Stimulated activated effector memory CD8-positive, alpha-beta T cell treated with anti-CD3 and anti-CD28 coated beads, Interleukin-12 subunit alpha, Interleukin-12 subunit beta, amount 100 ng/mL, for 72 hours (primary cell): ENCODE measurements around the gene TERC.

Experiments used
- ATAC-seq: fragments of 150-1000 bp; cut with Tn5 transposase; 2 replicates; pipeline ENCODE4 v1.10.0; 2021
- DNase-seq, 2 donors: peaks; one replicate each; pipeline ENCODE4 v3.0.0; 2021 to 2022; ENCODE audit warnings: low spot score in 2 of 2
- H3K27ac Mint-ChIP-seq: one replicate; pipeline ENCODE4 v1.8.0; 2022; ENCODE audit warnings: mild to moderate bottlenecking, mixed read lengths
- H3K36me3 Mint-ChIP-seq: one replicate; pipeline ENCODE4 v1.8.0; 2022; ENCODE audit warnings: mild to moderate bottlenecking, mixed read lengths
- H3K4me1 Mint-ChIP-seq: one replicate; pipeline ENCODE4 v1.8.0; 2022; ENCODE audit warnings: mixed read lengths
- H3K4me3 Mint-ChIP-seq: one replicate; pipeline ENCODE4 v1.8.0; 2022; ENCODE audit warnings: mild to moderate bottlenecking, mixed read lengths
- H3K9me3 Mint-ChIP-seq: one replicate; pipeline ENCODE4 v1.8.0; 2022; ENCODE audit warnings: mixed read lengths

The TERC gene

GRCh38 chr3:169764882-169765612 lies at the start of gene TERC:
TSS of gene TERC (minus strand) at chr3:169765060.
- peak in 1 of 2 donors; percentile 93 for DNase-seq
- peaks cover 26% of the 10 kb centered on the region for H3K4me1 Mint-ChIP-seq
- H3K27ac Mint-ChIP-seq = peak within 1 kb of the TSS; percentile 96
- peak within 1 kb of the TSS; percentile 86 for H3K4me3 Mint-ChIP-seq
- ATAC-seq = peak; percentile 88
- peaks cover 18% of the 10 kb centered on the region for H3K36me3 Mint-ChIP-seq
- H3K9me3 Mint-ChIP-seq = no peaks in the 10 kb centered on the region

GRCh38 chr3:169813757-169814517 lies 49.1 kb upstream of the TERC start:
- DNase-seq (peak; percentile 42 to 82), ATAC-seq (peak; percentile 90)
- peaks cover 8% of the 10 kb centered on the region for H3K9me3 Mint-ChIP-seq
- peak overlapping the region; percentile 77 for H3K4me3 Mint-ChIP-seq
- peaks cover 5% of the 10 kb centered on the region for H3K36me3 Mint-ChIP-seq
- H3K27ac Mint-ChIP-seq = peak overlapping the region; percentile 67
- peaks cover 24% of the 10 kb centered on the region for H3K4me1 Mint-ChIP-seq

GRCh38 chr3:169813278-169813677 lies 48.4 kb upstream of the TERC start:
- no peak for DNase-seq
- H3K4me3 Mint-ChIP-seq = peak overlapping the region; percentile 77
- ATAC-seq = no peak
- peaks cover 5% of the 10 kb centered on the region for H3K36me3 Mint-ChIP-seq
- H3K4me1 Mint-ChIP-seq = peaks cover 24% of the 10 kb centered on the region
- peak overlapping the region; percentile 80 for H3K27ac Mint-ChIP-seq
- peaks cover 8% of the 10 kb centered on the region for H3K9me3 Mint-ChIP-seq

GRCh38 chr3:169812332-169813235 lies 47.7 kb upstream of the TERC start, which contains the start of the genes LRRC34 and LRRIQ4:
TSS of gene LRRC34 (minus strand) at chr3:169812904. CDS start at chr3:169812548, 356 bp downstream.
TSS of gene LRRIQ4 (plus strand) at chr3:169812870. CDS start at chr3:169821922, 9,052 bp downstream.
- Mint-ChIP-seq H3K9me3 (peaks cover 8% of the 10 kb centered on the region), H3K4me3 (peak within 1 kb of the TSS; percentile 77), H3K27ac (peak within 1 kb of the TSS; percentile 80), H3K36me3 (peaks cover 5% of the 10 kb centered on the region), H3K4me1 (peaks cover 24% of the 10 kb centered on the region)
- ATAC-seq (peak; percentile 83), DNase-seq (peak; percentile 57 to 85)

- Mint-ChIP-seq H3K9me3 (peaks cover 8% of the 10 kb centered on the region), H3K4me3 (peak overlapping the region; percentile 77), H3K36me3 (peaks cover 5% of the 10 kb centered on the region), H3K27ac (no peak overlapping the region), H3K4me1 (peaks cover 24% of the 10 kb centered on the region)
- ATAC-seq = peak; percentile 6
- DNase-seq = no peak
Observed at GRCh38 chr3:169811631-169812331, 46.9 kb upstream of the TERC start.

- ATAC-seq (no peak), DNase-seq (no peak)
- Mint-ChIP-seq H3K9me3 (no peaks in the 10 kb centered on the region), H3K27ac (no peak overlapping the region), H3K4me3 (no peak overlapping the region), H3K36me3 (peaks cover 5% of the 10 kb centered on the region), H3K4me1 (peaks cover 20% of the 10 kb centered on the region)
Observed at GRCh38 chr3:169809230-169809795, 44.5 kb upstream of the TERC start.

- H3K9me3 Mint-ChIP-seq = no peaks in the 10 kb centered on the region
- H3K27ac Mint-ChIP-seq = no peak overlapping the region
- no peaks in the 10 kb centered on the region for H3K4me1 Mint-ChIP-seq
- DNase-seq (no peak), ATAC-seq (no peak)
- H3K4me3 Mint-ChIP-seq = no peak overlapping the region
- no peaks in the 10 kb centered on the region for H3K36me3 Mint-ChIP-seq
Observed at GRCh38 chr3:169804681-169805080, 39.8 kb upstream of the TERC start.

- ATAC-seq (no peak), DNase-seq (no peak)
- Mint-ChIP-seq H3K4me3 (no peak overlapping the region), H3K9me3 (no peaks in the 10 kb centered on the region), H3K4me1 (peaks cover 6% of the 10 kb centered on the region), H3K27ac (no peak overlapping the region), H3K36me3 (peaks cover 39% of the 10 kb centered on the region)
Observed at GRCh38 chr3:169792359-169792758, 27.5 kb upstream of the TERC start.

GRCh38 chr3:169790687-169791429 lies 26.0 kb upstream of the TERC start:
- Mint-ChIP-seq H3K27ac (no peak overlapping the region), H3K9me3 (no peaks in the 10 kb centered on the region), H3K4me1 (peaks cover 6% of the 10 kb centered on the region), H3K36me3 (peaks cover 54% of the 10 kb centered on the region), H3K4me3 (no peak overlapping the region)
- ATAC-seq (no peak), DNase-seq (no peak)

GRCh38 chr3:169790219-169790618 lies 25.4 kb upstream of the TERC start:
- ATAC-seq = no peak
- Mint-ChIP-seq H3K4me3 (no peak overlapping the region), H3K4me1 (peaks cover 6% of the 10 kb centered on the region), H3K36me3 (peaks cover 60% of the 10 kb centered on the region), H3K9me3 (no peaks in the 10 kb centered on the region), H3K27ac (no peak overlapping the region)
- no peak for DNase-seq

GRCh38 chr3:169787791-169788190 lies 22.9 kb upstream of the TERC start:
- Mint-ChIP-seq H3K36me3 (peaks cover 85% of the 10 kb centered on the region), H3K27ac (no peak overlapping the region), H3K4me3 (no peak overlapping the region), H3K9me3 (no peaks in the 10 kb centered on the region), H3K4me1 (peaks cover 6% of the 10 kb centered on the region)
- no peak for ATAC-seq
- DNase-seq = no peak

- Mint-ChIP-seq H3K4me3 (no peak overlapping the region), H3K36me3 (peaks cover 91% of the 10 kb centered on the region), H3K27ac (no peak overlapping the region), H3K4me1 (peaks cover 8% of the 10 kb centered on the region), H3K9me3 (no peaks in the 10 kb centered on the region)
- ATAC-seq = no peak
- no peak for DNase-seq
Observed at GRCh38 chr3:169787120-169787519, 22.3 kb upstream of the TERC start.

GRCh38 chr3:169781209-169781855 lies 16.5 kb upstream of the TERC start:
- Mint-ChIP-seq H3K9me3 (no peaks in the 10 kb centered on the region), H3K4me1 (peaks cover 25% of the 10 kb centered on the region), H3K36me3 (peaks cover 100% of the 10 kb centered on the region), H3K4me3 (peak overlapping the region; percentile 4), H3K27ac (peak overlapping the region; percentile 52)
- no peak for DNase-seq
- no peak for ATAC-seq
